Activated CD8-positive, alpha-beta memory T cell treated with anti-CD3 and anti-CD28 coated beads, Interleukin-2, amount 50 U/mL, for 24 hours (primary cell): Measurements from ENCODE around the gene FOXO6.

Experiments
- DNase-seq: peaks from one replicate; pipeline ENCODE4 v3.0.0-alpha.2; 2020; ENCODE audit errors: extremely low read depth

The FOXO6 gene

GRCh38 chr1:41351262-41352151, 9.7 kb upstream of the FOXO6 start:
- DNase-seq: no peak

- DNase-seq: no peak
These were observed 7.5 kb upstream of the FOXO6 start for GRCh38 chr1:41353744-41354143.

GRCh38 chr1:41354956-41355355, 6.3 kb upstream of the FOXO6 start:
- DNase-seq: no peak

DNA sequence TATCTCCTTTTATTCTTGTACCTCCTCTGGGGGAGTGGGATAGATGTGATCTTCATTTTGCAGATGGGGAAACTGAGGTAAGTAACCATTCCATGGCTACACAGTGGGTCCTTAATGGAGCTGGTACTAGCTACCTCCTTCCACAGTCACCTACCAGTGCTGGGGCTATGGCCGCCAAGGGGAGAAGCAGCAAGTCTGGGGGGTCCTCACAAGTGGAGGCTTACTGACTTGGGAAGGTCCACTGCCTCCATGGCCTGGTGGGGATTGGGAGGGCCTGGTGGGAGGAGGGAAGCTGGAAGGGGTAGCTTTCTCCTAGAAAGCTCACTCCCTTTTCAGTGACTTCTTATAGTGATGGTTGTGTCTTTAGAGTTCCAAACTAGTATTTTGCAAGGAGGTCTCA, 5.9 kb upstream of the FOXO6 start:
- no peak for DNase-seq

GRCh38 chr1:41355761-41356160, 5.5 kb upstream of the FOXO6 start:
- DNase-seq: no peak

GRCh38 chr1:41356752-41357151, 4.5 kb upstream of the FOXO6 start:
- no peak for DNase-seq

- DNase-seq: no peak
These were observed 3.7 kb upstream of the FOXO6 start for GRCh38 chr1:41357451-41358101.

DNA sequence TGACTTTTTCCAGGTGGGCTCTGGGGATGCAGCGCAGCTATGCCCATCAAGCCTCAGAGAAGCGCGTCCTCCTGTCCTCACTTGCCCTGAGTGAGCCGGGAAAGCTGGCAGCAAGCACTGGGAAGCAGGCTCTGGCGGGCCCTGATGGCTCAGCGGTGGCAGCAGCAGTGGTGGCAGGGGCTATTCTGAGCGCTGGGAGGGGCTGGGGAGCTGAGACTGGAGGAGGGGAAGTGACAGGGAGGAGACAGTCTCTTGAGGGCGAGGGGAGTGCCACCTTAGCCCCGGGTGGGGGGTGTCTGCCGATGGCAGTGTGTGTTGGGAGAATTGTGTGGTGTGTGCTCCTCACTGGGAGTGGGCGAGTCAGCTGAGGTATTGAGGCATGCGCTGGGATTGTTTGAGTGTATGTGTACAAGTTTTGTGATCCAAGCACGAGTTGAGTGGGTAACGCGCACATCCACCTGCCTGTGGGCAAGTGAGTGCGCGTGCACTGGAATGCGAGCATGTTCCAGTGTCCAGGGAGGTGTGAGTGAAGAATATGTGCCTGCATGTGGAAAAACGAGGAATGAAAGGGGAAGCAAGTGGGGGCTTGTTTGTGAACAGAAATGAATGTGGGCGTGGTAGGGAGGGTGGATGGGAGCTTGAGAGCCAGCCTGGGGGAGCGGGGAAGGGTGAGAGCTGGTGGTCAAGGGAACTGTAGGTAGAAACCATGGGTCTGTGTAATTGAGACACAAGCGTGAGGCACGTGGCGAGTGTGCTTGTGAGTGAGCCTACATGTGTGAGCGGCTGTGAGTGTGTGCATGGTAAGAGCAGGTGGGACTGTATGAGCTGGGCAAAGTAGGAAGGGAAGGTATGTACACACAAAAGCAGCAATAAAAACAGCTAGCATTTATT, 2.9 kb upstream of the FOXO6 start:
- DNase-seq: no peak

DNA sequence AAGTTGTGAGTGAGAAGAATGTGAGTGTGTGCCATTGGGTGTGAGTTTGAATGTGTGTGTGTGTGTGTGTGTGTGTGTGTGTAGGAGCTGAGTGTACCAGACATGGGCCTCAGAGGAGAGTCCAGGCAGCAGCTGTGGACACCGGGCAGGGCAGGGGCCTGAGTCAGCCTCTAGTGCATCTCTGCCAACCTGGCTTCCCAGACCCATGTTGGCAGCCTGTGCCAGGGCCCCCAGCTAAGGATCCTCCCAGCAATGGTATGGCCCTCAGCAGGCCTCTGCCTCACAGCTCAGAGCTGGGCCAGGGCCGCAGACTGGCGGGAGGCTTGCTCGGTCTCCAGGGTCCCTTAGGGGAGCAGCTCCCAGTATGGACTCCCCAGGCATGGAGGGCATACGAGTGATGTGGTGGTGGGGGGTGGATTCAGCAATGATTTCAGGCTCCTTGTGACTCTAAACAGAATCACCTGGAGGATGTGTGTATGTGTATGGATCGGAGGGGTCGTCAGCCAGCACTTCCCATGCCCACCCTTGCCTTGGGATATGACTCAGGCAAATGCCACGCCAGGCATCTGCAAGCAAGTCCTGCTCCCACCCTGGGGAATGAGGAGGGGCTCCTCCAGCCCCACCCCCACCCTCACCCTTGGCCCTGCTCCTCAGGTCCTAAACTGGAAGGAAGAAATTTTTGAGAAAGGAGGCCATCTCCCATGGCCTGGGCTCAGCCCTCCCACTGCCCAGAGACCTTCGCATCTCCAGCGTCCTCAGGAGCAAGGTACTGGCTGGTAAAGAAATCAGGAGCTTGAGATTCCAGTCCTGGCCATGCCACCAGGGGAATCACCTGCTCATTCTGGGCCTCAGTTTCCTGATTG, 1.8 kb upstream of the FOXO6 start:
- no peak for DNase-seq

DNA sequence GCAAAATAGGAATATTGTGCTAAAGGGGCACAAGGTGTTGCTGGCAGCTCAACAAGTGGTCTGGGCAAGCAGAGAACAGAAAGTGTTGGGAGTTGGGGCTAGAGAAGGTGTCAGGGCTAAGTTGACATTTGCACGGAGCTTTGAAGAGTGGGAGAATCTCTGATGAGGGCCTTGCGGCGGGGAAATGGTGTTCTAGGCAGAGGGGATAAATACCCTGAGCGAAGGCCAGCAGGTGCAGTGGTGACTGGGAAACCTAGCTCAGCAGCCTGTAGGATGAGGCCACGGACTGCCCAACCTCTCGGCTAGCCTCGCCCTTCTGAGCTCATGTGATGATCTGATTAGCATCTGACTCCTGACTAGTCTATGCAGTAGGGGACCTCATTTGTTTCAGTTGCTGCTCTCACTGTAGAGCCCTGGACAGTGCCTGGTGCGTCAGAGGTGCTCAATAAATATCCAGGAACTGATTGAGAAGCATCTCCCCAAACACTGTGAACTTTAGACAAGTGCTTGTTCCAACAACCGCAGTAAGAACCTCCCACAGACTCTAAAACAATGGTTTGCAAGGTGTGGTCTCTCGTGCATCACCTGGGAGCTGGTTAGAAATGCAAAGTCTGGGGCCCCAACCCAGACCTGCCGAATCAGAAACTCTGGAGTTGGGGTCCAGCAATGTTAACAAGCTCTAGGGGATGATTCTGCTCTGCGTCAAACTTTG, 1.0 kb upstream of the FOXO6 start:
- no peak for DNase-seq

DNA sequence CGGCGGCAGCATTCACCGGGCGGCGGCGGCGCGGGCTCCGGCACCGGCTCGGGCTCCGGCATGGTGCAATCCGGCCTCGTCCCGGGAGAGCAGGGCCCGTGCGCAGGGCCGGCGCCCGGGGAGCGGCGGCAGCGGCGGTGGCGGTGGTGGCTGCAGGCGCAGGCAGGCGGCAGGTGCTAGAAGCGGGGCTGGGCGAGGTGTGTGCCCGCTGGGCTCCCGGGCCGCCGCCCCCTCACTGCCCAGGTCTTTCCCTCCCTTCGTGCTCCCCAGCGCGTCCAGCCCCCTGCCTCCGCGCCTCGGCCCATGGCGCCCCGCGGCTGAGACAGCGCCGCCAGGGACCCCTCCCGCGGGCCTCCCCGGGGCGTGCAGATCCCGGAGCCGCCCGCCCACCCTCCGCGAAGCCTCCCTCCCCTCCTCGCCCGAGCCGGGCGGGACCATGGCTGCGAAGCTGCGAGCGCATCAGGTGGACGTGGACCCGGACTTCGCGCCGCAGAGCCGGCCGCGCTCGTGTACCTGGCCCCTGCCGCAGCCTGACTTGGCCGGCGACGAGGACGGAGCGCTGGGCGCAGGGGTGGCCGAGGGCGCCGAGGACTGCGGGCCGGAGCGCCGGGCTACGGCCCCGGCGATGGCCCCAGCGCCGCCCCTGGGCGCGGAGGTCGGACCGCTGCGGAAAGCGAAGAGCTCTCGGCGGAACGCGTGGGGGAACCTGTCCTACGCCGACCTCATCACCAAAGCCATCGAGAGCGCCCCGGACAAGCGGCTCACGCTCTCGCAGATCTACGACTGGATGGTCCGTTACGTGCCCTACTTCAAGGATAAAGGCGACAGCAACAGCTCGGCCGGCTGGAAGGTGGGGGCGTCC, 492 bp downstream of the FOXO6 start:
- DNase-seq: no peak

GRCh38 chr1:41362357-41362721, 1.1 kb downstream of the FOXO6 start:
- DNase-seq: no peak

- no peak for DNase-seq
These were observed 1.7 kb downstream of the FOXO6 start for GRCh38 chr1:41362749-41363590.

- no peak for DNase-seq
These were observed 2.5 kb downstream of the FOXO6 start for GRCh38 chr1:41363591-41364320.

- DNase-seq: no peak
These were observed 3.4 kb downstream of the FOXO6 start for GRCh38 chr1:41364442-41365319.

- no peak for DNase-seq
These were observed 4.0 kb downstream of the FOXO6 start for GRCh38 chr1:41365320-41365633.

GRCh38 chr1:41365772-41366454, 4.7 kb downstream of the FOXO6 start:
- no peak for DNase-seq
